Mesothelial cell of epicardium (in vitro differentiated cells): Measurements from ENCODE around the gene BCL11B. TPM values are rescaled to one million over a fixed set of nuclear protein-coding genes. Genes with fewer than 3 reads are reported as not detected.
A peak's percentile ranks its signal among the peaks of the same experiment; 100 is the strongest.

Experiments
- DNase-seq, 2 experiments: peaks; one replicate each; pipeline ENCODE4 v3.0.0; 2021; ENCODE audit warnings: low spot score in 2 of 2; ENCODE audit not compliant: unreplicated experiment in 2 of 2
- H3K27ac Mint-ChIP-seq: 2 replicates; pipeline ENCODE4 v1.8.0; 2021; ENCODE audit warnings: mixed read lengths
- H3K27me3 Mint-ChIP-seq: 2 replicates; pipeline ENCODE4 v1.8.0; 2021; ENCODE audit warnings: low read depth, mixed read lengths
- H3K36me3 Mint-ChIP-seq: 2 replicates; pipeline ENCODE4 v1.8.0; 2021; ENCODE audit warnings: mixed read lengths
- H3K4me1 Mint-ChIP-seq: 2 replicates; pipeline ENCODE4 v1.8.0; 2021; ENCODE audit warnings: mixed read lengths
- H3K4me3 Mint-ChIP-seq: 2 replicates; pipeline ENCODE4 v1.8.0; 2021; ENCODE audit warnings: mild to moderate bottlenecking, moderate library complexity, mixed read lengths
- H3K9me3 Mint-ChIP-seq: 2 replicates; pipeline ENCODE4 v1.8.0; 2021; ENCODE audit warnings: mixed read lengths
- total RNA-seq: library from RNA; stranded (reverse); gene quantifications from 3 replicates; pipeline ENCODE4 v1.2.1, GENCODE V29; 2021
- TF ChIP-seq, protein P1 (sequence below): fragments of 200-600 bp; sonication (generic); IDR thresholded peaks from one replicate; pipeline ENCODE4 v1.5.0; 2021; ENCODE audit warnings: antibody characterized with exemption; ENCODE audit not compliant: unreplicated experiment

Gene BCL11B
- total RNA-seq, 1 donor from 2014 or later = 11.8 TPM

DNA sequence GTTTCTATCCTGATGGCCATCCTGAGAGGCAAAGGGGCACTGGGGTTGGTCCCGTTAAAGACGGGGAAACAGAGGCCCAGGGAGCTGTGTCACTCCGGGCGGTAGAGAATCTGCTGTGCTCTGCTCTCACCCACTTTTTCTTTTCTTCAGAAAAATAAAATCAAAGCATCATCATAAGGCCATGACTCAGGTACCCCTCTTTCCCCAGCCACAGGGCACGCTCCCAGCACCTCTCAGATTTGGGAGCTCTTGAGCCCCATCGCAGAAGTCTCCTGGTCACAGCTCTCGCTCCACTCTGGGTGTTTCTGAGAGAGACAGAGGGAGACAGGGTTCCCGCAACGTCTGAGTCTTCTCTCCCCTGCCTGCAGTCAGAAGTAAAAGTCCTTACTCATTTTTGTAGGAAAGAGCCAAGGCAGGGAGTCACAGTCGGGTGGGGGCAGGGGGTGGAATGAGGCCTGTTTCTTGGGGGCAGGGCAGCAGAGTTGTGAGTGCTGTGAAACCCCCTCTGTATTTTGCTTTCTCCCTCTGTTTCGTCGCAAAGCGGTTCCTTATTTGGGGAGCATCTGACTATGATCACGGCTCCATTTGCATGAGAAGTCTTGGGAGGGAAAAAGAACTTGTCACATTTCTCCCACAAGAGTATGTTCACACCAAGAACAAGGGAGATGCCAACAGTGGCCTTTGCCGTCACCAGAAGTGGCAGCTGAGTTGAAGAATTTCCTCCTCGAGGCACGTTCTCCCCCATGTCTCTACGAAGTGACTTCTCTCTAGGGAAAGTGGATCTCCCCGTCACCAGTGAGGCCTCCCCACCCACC lies 139.0 kb downstream of the BCL11B start:
- Mint-ChIP-seq H3K36me3 (no peaks in the 10 kb centered on the region), H3K4me1 (peaks cover 26% of the 10 kb centered on the region), H3K4me3 (peak overlapping the region; percentile 26), H3K9me3 (no peaks in the 10 kb centered on the region), H3K27me3 (peaks cover 2% of the 10 kb centered on the region), H3K27ac (peak overlapping the region; percentile 83)
- DNase-seq = peak in 1 of 2 experiments; percentile 38
- TF ChIP-seq, protein P1, sequence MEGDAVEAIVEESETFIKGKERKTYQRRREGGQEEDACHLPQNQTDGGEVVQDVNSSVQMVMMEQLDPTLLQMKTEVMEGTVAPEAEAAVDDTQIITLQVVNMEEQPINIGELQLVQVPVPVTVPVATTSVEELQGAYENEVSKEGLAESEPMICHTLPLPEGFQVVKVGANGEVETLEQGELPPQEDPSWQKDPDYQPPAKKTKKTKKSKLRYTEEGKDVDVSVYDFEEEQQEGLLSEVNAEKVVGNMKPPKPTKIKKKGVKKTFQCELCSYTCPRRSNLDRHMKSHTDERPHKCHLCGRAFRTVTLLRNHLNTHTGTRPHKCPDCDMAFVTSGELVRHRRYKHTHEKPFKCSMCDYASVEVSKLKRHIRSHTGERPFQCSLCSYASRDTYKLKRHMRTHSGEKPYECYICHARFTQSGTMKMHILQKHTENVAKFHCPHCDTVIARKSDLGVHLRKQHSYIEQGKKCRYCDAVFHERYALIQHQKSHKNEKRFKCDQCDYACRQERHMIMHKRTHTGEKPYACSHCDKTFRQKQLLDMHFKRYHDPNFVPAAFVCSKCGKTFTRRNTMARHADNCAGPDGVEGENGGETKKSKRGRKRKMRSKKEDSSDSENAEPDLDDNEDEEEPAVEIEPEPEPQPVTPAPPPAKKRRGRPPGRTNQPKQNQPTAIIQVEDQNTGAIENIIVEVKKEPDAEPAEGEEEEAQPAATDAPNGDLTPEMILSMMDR = no peak

DNA sequence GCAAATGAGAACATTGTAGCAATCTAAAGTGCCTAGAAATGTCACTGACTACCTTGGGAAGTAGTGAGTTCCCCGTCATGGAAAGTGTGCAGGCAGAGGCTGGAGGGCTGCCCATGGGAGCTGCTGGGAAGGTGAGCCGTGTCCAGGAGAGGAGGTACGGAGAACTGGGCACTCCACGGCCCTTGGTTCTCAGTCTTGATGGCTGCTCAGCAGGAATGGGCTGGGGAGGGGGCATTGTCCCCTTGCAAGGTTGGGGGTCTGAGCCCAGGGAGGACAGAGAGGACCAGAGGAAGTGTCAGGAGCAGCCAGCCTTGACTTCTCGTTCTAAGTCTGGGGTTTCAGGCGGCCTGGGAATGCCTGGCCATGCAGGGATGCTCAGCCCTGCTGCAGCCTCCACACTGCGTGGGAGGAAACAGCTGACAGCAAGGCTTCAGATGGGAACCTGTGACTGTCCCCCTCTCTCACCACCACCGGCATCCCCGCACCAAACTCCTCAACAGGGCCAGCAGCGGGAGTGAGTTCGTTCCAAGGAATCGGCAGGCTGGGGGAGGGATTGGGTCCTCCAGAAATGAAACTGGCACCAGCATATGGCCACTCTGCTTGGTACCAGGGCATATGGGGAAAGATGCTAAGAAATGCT lies 140.2 kb downstream of the BCL11B start:
- H3K4me3 Mint-ChIP-seq = no peak overlapping the region
- peak in 1 of 2 experiments; percentile 34 for DNase-seq
- TF ChIP-seq, protein P1 = no peak
- no peaks in the 10 kb centered on the region for H3K9me3 Mint-ChIP-seq
- H3K36me3 Mint-ChIP-seq = no peaks in the 10 kb centered on the region
- H3K27me3 Mint-ChIP-seq = peaks cover 2% of the 10 kb centered on the region
- peaks cover 36% of the 10 kb centered on the region for H3K4me1 Mint-ChIP-seq
- H3K27ac Mint-ChIP-seq = no peak overlapping the region

DNA sequence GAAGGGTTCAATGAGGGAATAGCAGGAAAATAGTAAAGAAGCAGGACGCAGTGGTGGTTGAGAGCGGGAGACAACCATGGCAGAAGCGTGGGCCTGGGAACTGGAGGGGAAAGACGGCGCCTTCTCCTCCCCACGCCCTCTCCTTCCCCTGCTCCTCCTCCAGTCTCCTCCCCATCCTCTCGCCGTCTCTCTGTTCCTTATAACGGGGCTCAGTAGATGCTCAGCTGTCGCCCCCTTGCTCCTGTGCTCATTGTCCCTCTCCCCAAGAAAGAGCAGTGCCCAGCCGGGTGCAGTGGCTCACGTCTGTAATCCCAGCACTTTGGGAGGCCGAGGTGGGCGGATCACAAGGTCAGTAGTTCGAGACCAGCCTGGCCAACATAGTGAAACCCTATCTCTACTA lies 142.0 kb downstream of the BCL11B start:
- Mint-ChIP-seq H3K4me3 (no peak overlapping the region), H3K27me3 (peaks cover 2% of the 10 kb centered on the region), H3K9me3 (no peaks in the 10 kb centered on the region), H3K4me1 (peaks cover 34% of the 10 kb centered on the region), H3K27ac (no peak overlapping the region), H3K36me3 (no peaks in the 10 kb centered on the region)
- TF ChIP-seq, protein P1 = no peak
- peak in 1 of 2 experiments; percentile 25 for DNase-seq

DNA sequence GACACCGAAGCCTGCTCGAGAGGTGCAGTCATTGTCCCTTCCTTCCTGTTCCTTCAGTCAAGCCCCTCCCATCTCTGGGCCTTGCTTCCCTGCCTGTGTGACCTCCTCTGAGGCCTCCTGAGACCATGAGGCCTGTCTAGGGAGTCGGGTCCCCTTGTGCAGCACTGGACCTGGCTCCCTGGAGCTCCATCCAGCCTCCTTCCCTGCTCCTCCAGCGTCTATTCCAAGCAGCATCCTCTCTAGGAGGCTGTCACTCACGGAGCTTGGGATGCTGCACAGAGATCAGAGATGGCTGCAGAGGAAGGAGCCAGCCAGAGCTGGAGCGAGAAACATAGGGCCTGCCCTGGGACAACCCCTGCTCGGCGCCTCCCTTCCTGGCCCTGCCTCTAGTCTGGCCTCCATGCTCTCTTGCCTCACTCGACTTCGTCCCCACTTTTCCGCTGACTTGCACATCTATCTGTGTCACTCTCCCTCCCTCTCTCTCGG lies 142.7 kb downstream of the BCL11B start:
- TF ChIP-seq, protein P1 = no peak
- peaks cover 33% of the 10 kb centered on the region for H3K4me1 Mint-ChIP-seq
- H3K9me3 Mint-ChIP-seq = no peaks in the 10 kb centered on the region
- peak overlapping the region; percentile 19 for H3K27ac Mint-ChIP-seq
- H3K36me3 Mint-ChIP-seq = no peaks in the 10 kb centered on the region
- H3K4me3 Mint-ChIP-seq = no peak overlapping the region
- peaks cover 2% of the 10 kb centered on the region for H3K27me3 Mint-ChIP-seq
- peak in 1 of 2 experiments; percentile 30 for DNase-seq

DNA sequence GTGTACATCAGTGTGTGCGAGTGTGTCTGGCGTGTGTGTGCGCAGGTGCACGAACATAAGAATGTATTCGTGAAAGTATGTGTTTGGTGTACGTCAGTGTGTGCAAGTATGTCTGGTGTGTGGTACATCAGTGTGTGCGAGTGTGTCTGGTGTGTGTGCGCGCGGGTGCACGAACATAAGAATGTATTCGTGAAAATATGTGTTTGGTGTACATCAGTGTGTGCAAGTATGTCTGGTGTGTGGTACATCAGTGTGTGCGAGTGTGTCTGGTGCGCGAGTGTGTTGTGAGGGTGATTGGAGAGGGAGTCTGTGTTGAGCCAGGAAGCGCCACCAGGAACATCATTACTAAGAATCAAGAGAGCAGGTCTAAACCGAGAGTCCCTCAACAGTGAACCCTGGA lies 143.8 kb downstream of the BCL11B start:
- no peaks in the 10 kb centered on the region for H3K9me3 Mint-ChIP-seq
- peak overlapping the region; percentile 36 for H3K27ac Mint-ChIP-seq
- H3K4me1 Mint-ChIP-seq = peaks cover 22% of the 10 kb centered on the region
- peak in 1 of 2 experiments; percentile 16 for DNase-seq
- no peak overlapping the region for H3K4me3 Mint-ChIP-seq
- no peaks in the 10 kb centered on the region for H3K36me3 Mint-ChIP-seq
- TF ChIP-seq, protein P1 = no peak
- peaks cover 2% of the 10 kb centered on the region for H3K27me3 Mint-ChIP-seq
